ENCODE data around the gene DARS1. TPM values are rescaled to one million over a fixed set of nuclear protein-coding genes. Genes with fewer than 3 reads are reported as not detected.

The DARS1 gene
- total RNA-seq, 2 donors from 2014 or later, result 37.9 to 41.7 TPM

- DNase-seq (no peak), ATAC-seq (no peak)
- intact Hi-C loops (cut with DNase I, micrococcal nuclease), result no loop called here
Measured at GRCh38 chr2:135952891-135953290, 32.5 kb downstream of the DARS1 start.

- DNase-seq, result no peak
- no peak for ATAC-seq
- intact Hi-C loops (cut with DNase I, micrococcal nuclease), result no loop called here
Measured at GRCh38 chr2:135951041-135951583, 34.3 kb downstream of the DARS1 start.

GRCh38 chr2:135949451-135950234 is 35.8 kb downstream of the DARS1 start:
- no peak for ATAC-seq
- intact Hi-C loops (cut with DNase I, micrococcal nuclease), result no loop called here
- DNase-seq, result no peak

GRCh38 chr2:135948642-135949355 is 36.6 kb downstream of the DARS1 start:
- intact Hi-C loops (cut with DNase I, micrococcal nuclease), result no loop called here
- no peak for DNase-seq
- no peak for ATAC-seq

GRCh38 chr2:135948141-135948540 is 37.3 kb downstream of the DARS1 start:
- intact Hi-C loops (cut with DNase I, micrococcal nuclease), result no loop called here
- ATAC-seq, result no peak
- no peak for DNase-seq

- DNase-seq (no peak), ATAC-seq (no peak)
- intact Hi-C loops (cut with DNase I, micrococcal nuclease), result no loop called here
Measured at GRCh38 chr2:135947483-135947882, 37.9 kb downstream of the DARS1 start.

- ATAC-seq (no peak), DNase-seq (no peak)
- intact Hi-C loops (cut with DNase I, micrococcal nuclease), result no loop called here
Measured at GRCh38 chr2:135945526-135945925, 39.9 kb downstream of the DARS1 start.

GRCh38 chr2:135944625-135945024 is 40.8 kb downstream of the DARS1 start:
- no peak for ATAC-seq
- intact Hi-C loops (cut with DNase I, micrococcal nuclease), result no loop called here
- no peak for DNase-seq

- intact Hi-C loops (cut with DNase I, micrococcal nuclease), result no loop called here
- DNase-seq (no peak), ATAC-seq (no peak)
Measured at GRCh38 chr2:135942936-135943688, 42.3 kb downstream of the DARS1 start.

- intact Hi-C loops (cut with DNase I, micrococcal nuclease), result no loop called here
- no peak for ATAC-seq
- no peak for DNase-seq
Measured at GRCh38 chr2:135936524-135936923, 48.9 kb downstream of the DARS1 start.

GRCh38 chr2:135935914-135936313 is 49.5 kb downstream of the DARS1 start:
- no peak for ATAC-seq
- DNase-seq, result no peak
- intact Hi-C loops (cut with DNase I, micrococcal nuclease), result no loop called here

GRCh38 chr2:135931776-135932443 is 53.5 kb downstream of the DARS1 start:
- intact Hi-C loops (cut with DNase I, micrococcal nuclease), result no loop called here
- DNase-seq (no peak), ATAC-seq (no peak)

GRCh38 chr2:135926605-135927004 is 58.8 kb downstream of the DARS1 start:
- intact Hi-C loops (cut with DNase I, micrococcal nuclease), result no loop called here
- no peak for DNase-seq

GRCh38 chr2:135925571-135925970 is 59.9 kb downstream of the DARS1 start:
- intact Hi-C loops (cut with DNase I, micrococcal nuclease), result no loop called here
- no peak for ATAC-seq
- DNase-seq, result no peak

More at GRCh38 chr2:135926605-135927004, 58.8 kb downstream of the DARS1 start:
- ATAC-seq, result no peak

- DNase-seq (no peak), ATAC-seq (no peak)
- intact Hi-C loops (cut with DNase I, micrococcal nuclease), result loop anchor here (5.0 to 10.0 kb wide), 2 partner anchors 461 to 469 kb away; no protein-coding TSS in a partner anchor
Measured at GRCh38 chr2:135916207-135916606, 69.2 kb downstream of the DARS1 start.

GRCh38 chr2:135914485-135914884 is 70.9 kb downstream of the DARS1 start:
- intact Hi-C loops (cut with DNase I, micrococcal nuclease), result loop anchor here in 1 of 2 donors (10.0 kb wide), 1 partner anchor 470 kb away; no protein-coding TSS in a partner anchor
- no peak for DNase-seq
- ATAC-seq, result no peak

GRCh38 chr2:135913727-135914365 is 71.6 kb downstream of the DARS1 start:
- ATAC-seq (no peak), DNase-seq (peak in 1 of 2 donors; percentile 26)
- intact Hi-C loops (cut with DNase I, micrococcal nuclease), result loop anchor here in 1 of 2 donors (10.0 kb wide), 1 partner anchor 471 kb away; no protein-coding TSS in a partner anchor

GRCh38 chr2:135909976-135910375 is 75.5 kb downstream of the DARS1 start:
- intact Hi-C loops (cut with DNase I, micrococcal nuclease), result loop anchor here in 1 of 2 donors (10.0 kb wide), 1 partner anchor 475 kb away; no protein-coding TSS in a partner anchor
- DNase-seq (no peak), ATAC-seq (no peak)

All from left colon (tissue), 2 donors.